ENCODE measurements around the gene ABCA5. TPM values are rescaled to one million over a fixed set of nuclear protein-coding genes. Genes with fewer than 3 reads are reported as not detected.

ABCA5 gene, protein sequence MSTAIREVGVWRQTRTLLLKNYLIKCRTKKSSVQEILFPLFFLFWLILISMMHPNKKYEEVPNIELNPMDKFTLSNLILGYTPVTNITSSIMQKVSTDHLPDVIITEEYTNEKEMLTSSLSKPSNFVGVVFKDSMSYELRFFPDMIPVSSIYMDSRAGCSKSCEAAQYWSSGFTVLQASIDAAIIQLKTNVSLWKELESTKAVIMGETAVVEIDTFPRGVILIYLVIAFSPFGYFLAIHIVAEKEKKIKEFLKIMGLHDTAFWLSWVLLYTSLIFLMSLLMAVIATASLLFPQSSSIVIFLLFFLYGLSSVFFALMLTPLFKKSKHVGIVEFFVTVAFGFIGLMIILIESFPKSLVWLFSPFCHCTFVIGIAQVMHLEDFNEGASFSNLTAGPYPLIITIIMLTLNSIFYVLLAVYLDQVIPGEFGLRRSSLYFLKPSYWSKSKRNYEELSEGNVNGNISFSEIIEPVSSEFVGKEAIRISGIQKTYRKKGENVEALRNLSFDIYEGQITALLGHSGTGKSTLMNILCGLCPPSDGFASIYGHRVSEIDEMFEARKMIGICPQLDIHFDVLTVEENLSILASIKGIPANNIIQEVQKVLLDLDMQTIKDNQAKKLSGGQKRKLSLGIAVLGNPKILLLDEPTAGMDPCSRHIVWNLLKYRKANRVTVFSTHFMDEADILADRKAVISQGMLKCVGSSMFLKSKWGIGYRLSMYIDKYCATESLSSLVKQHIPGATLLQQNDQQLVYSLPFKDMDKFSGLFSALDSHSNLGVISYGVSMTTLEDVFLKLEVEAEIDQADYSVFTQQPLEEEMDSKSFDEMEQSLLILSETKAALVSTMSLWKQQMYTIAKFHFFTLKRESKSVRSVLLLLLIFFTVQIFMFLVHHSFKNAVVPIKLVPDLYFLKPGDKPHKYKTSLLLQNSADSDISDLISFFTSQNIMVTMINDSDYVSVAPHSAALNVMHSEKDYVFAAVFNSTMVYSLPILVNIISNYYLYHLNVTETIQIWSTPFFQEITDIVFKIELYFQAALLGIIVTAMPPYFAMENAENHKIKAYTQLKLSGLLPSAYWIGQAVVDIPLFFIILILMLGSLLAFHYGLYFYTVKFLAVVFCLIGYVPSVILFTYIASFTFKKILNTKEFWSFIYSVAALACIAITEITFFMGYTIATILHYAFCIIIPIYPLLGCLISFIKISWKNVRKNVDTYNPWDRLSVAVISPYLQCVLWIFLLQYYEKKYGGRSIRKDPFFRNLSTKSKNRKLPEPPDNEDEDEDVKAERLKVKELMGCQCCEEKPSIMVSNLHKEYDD (N-terminal part only)
- total RNA-seq (23.2 and 25.4 TPM in 2 replicates), polyA plus RNA-seq (6.9 and 9.3 TPM in 2 replicates), polyA minus RNA-seq (27.3 and 27.6 TPM in 2 replicates), Bru-seq, nascent RNA (percentile 76 among the genes with signal in this experiment), BruChase-seq, experiment 1, labeled RNA remaining after a 6-hour chase (percentile 81 among the genes with signal in this experiment), BruChase-seq, experiment 2, labeled RNA remaining after a 2-hour chase (percentile 85 among the genes with signal in this experiment)
- 4.5 and 5.9 TPM in 2 replicates for polyA plus RNA-seq (2011; cell fraction: cytosol; rRNA removed)
- 51.0 and 58.7 TPM in 2 replicates for polyA plus RNA-seq (2011; cell fraction: nucleus; rRNA removed)
- 11.7 and 13.2 TPM in 2 replicates for polyA plus RNA-seq (2012)
- 1.0 TPM for polyA minus RNA-seq (2011; cell fraction: cytosol; rRNA and poly(A)+ RNA removed)
- 73.2 and 122 TPM in 2 replicates for polyA minus RNA-seq (2011; cell fraction: nucleus; rRNA and poly(A)+ RNA removed)
- long read RNA-seq, full-length matches to known transcripts = 2 of 12 reads
- long read RNA-seq, partial matches to known transcripts = 4 of 12 reads
- long read RNA-seq, other reads (novel, unspliced or antisense) = 6 of 12 reads

- TF ChIP-seq JUN (IDR thresholded peaks at IDR 0.05; ENCODE audit: borderline replicate concordance, insufficient read depth, insufficient read length, low read depth) (no peak), POLR2A (IDR thresholded peaks at IDR 0.05; ENCODE audit: low read depth, low read length) (peak; percentile 87), POLR2AphosphoS5 (IDR thresholded peaks at IDR 0.05; ENCODE audit: insufficient read depth, low read depth, low read length) (peak; percentile 91), FOS (IDR thresholded peaks at IDR 0.05; ENCODE audit: borderline replicate concordance, insufficient read depth, low read length) (peak; percentile 25), GATA2 (IDR thresholded peaks at IDR 0.05; ENCODE audit: insufficient read depth, insufficient read length, low read depth, low read length) (no peak), EZH2 (IDR thresholded peaks at IDR 0.05; ENCODE audit: borderline replicate concordance, low read depth, low read length, severe bottlenecking) (no peak), MYC (IDR thresholded peaks at IDR 0.05; ENCODE audit: low read depth, low read length) (no peak), CTCF (IDR thresholded peaks at IDR 0.05; ENCODE audit: extremely low read depth in 1 of 2, insufficient read depth in 1 of 2, low read depth in 1 of 2, low read length in 2 of 2) (no peak)
- TF ChIP-seq, protein P1, sequence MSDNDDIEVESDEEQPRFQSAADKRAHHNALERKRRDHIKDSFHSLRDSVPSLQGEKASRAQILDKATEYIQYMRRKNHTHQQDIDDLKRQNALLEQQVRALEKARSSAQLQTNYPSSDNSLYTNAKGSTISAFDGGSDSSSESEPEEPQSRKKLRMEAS (IDR thresholded peaks at IDR 0.05; ENCODE audit: insufficient read depth, insufficient read length) = no peak
- Histone ChIP-seq H3K27ac (ENCODE audit: insufficient read depth, low read depth, low read length) (peak within 1 kb of the TSS; percentile 19), H3K4me3 (replicated peaks in 1 of 3; ENCODE audit: insufficient read depth in 1 of 3, low read depth in 1 of 3, low read length in 3 of 3) (peak within 1 kb of the TSS; percentile 70 to 89 (median 70)), H3K4me2 (ENCODE audit: insufficient read depth, low read length) (peak within 1 kb of the TSS; percentile 94), H4K20me1 (replicated peaks; ENCODE audit: control insufficient read depth, extremely low read depth, insufficient read depth, low read length) (no peaks in the 10 kb centered on the region), H3K79me2 (ENCODE audit: control insufficient read depth, insufficient read depth, low read length) (no peaks in the 10 kb centered on the region), H3K9me1 (replicated peaks; ENCODE audit: control insufficient read depth, extremely low read depth, insufficient read depth, low read length) (no peaks in the 10 kb centered on the region), H3K9ac (replicated peaks; ENCODE audit: extremely low read depth, insufficient read depth, low read length) (peak within 1 kb of the TSS; percentile 63), H2AFZ (ENCODE audit: low read depth, low read length) (peak within 1 kb of the TSS; percentile 79), H3K9me3 (replicated peaks; ENCODE audit: control insufficient read depth, insufficient read depth, low read length) (no peaks in the 10 kb centered on the region), H3K27me3 (ENCODE audit: control insufficient read depth in 2 of 2, insufficient read depth in 2 of 2, low read length in 2 of 2) (no peaks in the 10 kb centered on the region), H3K4me1 (ENCODE audit: control insufficient read depth, extremely low read depth, insufficient read depth, low read length) (peaks cover 8% of the 10 kb centered on the region), H3K36me3 (ENCODE audit: control insufficient read depth in 2 of 2, extremely low read depth in 1 of 2, insufficient read depth in 2 of 2, low read length in 2 of 2) (no peaks in the 10 kb centered on the region)
- peak; percentile 91 for DNase-seq (ENCODE audit: low read depth, low spot score)
- BruUV-seq (replicated peaks) = TSS peak; percentile 86
- intact Hi-C loops (cut with micrococcal nuclease) (loop anchor here (1.0 to 5.0 kb wide), 6 partner anchors 58 to 841 kb away; no protein-coding TSS in a partner anchor), dilution Hi-C loops (cut with MboI; ENCODE audit: extremely low pct_ligation_motif_present, low sequenced_read_pairs) (no loop called here)
- peak; percentile 75 for FAIRE-seq
- ChIA-PET POLR2A (interaction anchor here (1.3 kb wide), 1 partner anchor 124 kb away, joined by 3 read pairs; no protein-coding TSS in a partner anchor), CTCF (interaction anchor here (0.9 to 2.7 kb wide), 14 partner anchors 8 to 555 kb away, joined by 3 to 41 read pairs (median 4); partner anchors contain the start of gene MAP2K6)
Observed at GRCh38 chr17:69327060-69327831, at the start of gene ABCA5. ABCA5 (minus strand) TSS chr17:69327133; CDS start chr17:69314415, 12,718 bp downstream.
